MM.1S (cell line): ENCODE data around the gene CAND2.

Experiments used
- DNase-seq: peaks from one replicate; pipeline ENCODE4 v3.0.0-alpha.2; 2015
- H2AFZ ChIP-seq: fragments of 300-600 bp; sonication (generic); 2 replicates; pipeline ENCODE4 v1.6.0; 2016; ENCODE audit warnings: antibody characterized with exemption, low read length
- H3F3A ChIP-seq: fragments of 300-600 bp; sonication (generic); 2 replicates; pipeline ENCODE4 v1.6.1; 2016; ENCODE audit warnings: mild to moderate bottlenecking, antibody characterized with exemption, low read length, moderate library complexity, mixed read lengths; ENCODE audit not compliant: insufficient read depth
- H3K27ac ChIP-seq: fragments of 300-600 bp; sonication (generic); 2 replicates; pipeline ENCODE4 v1.5.1; 2016; ENCODE audit warnings: mild to moderate bottlenecking, low read length
- H3K27me3 ChIP-seq: fragments of 300-600 bp; sonication (generic); replicated peaks from 2 replicates; pipeline ENCODE4 v1.6.0; 2016; ENCODE audit warnings: low read length; ENCODE audit not compliant: insufficient read depth
- H3K36me3 ChIP-seq: fragments of 300-600 bp; sonication (generic); replicated peaks from 2 replicates; pipeline ENCODE4 v1.6.1; 2016; ENCODE audit warnings: mild to moderate bottlenecking, low read length, mixed read lengths; ENCODE audit not compliant: insufficient read depth
- H3K4me1 ChIP-seq: fragments of 300-600 bp; sonication (generic); 2 replicates; pipeline ENCODE4 v1.6.1; 2016; ENCODE audit warnings: low read length, mixed read lengths
- H3K4me2 ChIP-seq: fragments of 300-600 bp; sonication (generic); 2 replicates; pipeline ENCODE4 v1.6.0; 2016; ENCODE audit warnings: low read depth, low read length
- H3K4me3 ChIP-seq: fragments of 300-600 bp; sonication (generic); 2 replicates; pipeline ENCODE4 v1.5.1; 2016; ENCODE audit warnings: low read length, mixed read lengths
- H3K79me2 ChIP-seq: fragments of 300-600 bp; sonication (generic); 2 replicates; pipeline ENCODE4 v1.6.1; 2016; ENCODE audit warnings: mixed run types, low read length, mixed read lengths
- H3K9ac ChIP-seq: fragments of 300-600 bp; sonication (generic); 2 replicates; pipeline ENCODE4 v1.6.1; 2016; ENCODE audit warnings: low read length, mixed read lengths
- H3K9me2 ChIP-seq: fragments of 300-600 bp; sonication (generic); replicated peaks from 2 replicates; pipeline ENCODE4 v1.6.1; 2016; ENCODE audit warnings: mild to moderate bottlenecking, low read length, mixed read lengths; ENCODE audit not compliant: insufficient read depth
- H3K9me3 ChIP-seq: fragments of 300-600 bp; sonication (generic); replicated peaks from 2 replicates; pipeline ENCODE4 v1.6.1; 2016; ENCODE audit warnings: mild to moderate bottlenecking, low read length, mixed read lengths; ENCODE audit not compliant: insufficient read depth
- H4K20me1 ChIP-seq: fragments of 300-600 bp; sonication (generic); 2 replicates; pipeline ENCODE4 v1.6.1; 2016; ENCODE audit warnings: mild to moderate bottlenecking, low read length, moderate library complexity, mixed read lengths; ENCODE audit not compliant: insufficient read depth
- EZH2 ChIP-seq: fragments of 300-600 bp; sonication (generic); optimal IDR thresholded peaks from 2 replicates; pipeline ENCODE3; 2017; ENCODE audit warnings: low read depth, mild to moderate bottlenecking, antibody characterized with exemption, low read length, mixed read lengths
- EZH2phosphoT487 ChIP-seq: fragments of 300-600 bp; sonication (generic); IDR thresholded peaks from 2 replicates; pipeline ENCODE4 v1.6.1; 2018; ENCODE audit warnings: antibody characterized with exemption, low read length
- TF ChIP-seq, protein P1 (sequence below): fragments of 300-600 bp; sonication (generic); IDR thresholded peaks from 2 replicates; pipeline ENCODE4 v1.5.1; 2016; ENCODE audit warnings: antibody characterized with exemption, low read length, mixed read lengths

CAND2 gene

DNA sequence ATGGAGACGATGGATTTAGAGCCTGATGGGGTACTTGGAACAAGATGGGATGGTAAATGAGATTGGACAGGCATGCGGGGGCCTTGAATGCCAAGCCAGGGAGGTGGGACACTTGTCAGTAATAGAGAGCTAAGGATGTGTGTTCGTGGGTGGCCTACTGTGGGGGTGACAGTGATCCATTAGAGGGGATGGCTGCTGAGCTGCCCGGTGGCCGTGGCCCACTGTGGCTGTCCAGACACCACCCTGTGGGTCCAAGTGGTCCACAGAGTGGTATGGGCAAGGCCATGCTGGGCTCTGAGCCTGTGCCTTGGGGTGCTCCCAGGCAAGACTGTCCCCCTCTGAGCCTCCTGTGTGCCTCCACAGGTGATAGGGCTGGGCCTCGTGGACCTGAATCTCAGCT, 17.5 kb downstream of the CAND2 start:
- Histone ChIP-seq H2AFZ (no peak overlapping the region), H3K9ac (no peak overlapping the region), H3F3A (no peaks in the 10 kb centered on the region), H3K4me3 (no peak overlapping the region), H3K9me3 (no peaks in the 10 kb centered on the region), H3K36me3 (no peaks in the 10 kb centered on the region), H3K4me2 (no peak overlapping the region), H3K4me1 (no peaks in the 10 kb centered on the region), H3K27ac (no peak overlapping the region), H3K27me3 (no peaks in the 10 kb centered on the region), H3K9me2 (no peaks in the 10 kb centered on the region), H4K20me1 (no peaks in the 10 kb centered on the region), H3K79me2 (no peaks in the 10 kb centered on the region)
- TF ChIP-seq, protein P1, sequence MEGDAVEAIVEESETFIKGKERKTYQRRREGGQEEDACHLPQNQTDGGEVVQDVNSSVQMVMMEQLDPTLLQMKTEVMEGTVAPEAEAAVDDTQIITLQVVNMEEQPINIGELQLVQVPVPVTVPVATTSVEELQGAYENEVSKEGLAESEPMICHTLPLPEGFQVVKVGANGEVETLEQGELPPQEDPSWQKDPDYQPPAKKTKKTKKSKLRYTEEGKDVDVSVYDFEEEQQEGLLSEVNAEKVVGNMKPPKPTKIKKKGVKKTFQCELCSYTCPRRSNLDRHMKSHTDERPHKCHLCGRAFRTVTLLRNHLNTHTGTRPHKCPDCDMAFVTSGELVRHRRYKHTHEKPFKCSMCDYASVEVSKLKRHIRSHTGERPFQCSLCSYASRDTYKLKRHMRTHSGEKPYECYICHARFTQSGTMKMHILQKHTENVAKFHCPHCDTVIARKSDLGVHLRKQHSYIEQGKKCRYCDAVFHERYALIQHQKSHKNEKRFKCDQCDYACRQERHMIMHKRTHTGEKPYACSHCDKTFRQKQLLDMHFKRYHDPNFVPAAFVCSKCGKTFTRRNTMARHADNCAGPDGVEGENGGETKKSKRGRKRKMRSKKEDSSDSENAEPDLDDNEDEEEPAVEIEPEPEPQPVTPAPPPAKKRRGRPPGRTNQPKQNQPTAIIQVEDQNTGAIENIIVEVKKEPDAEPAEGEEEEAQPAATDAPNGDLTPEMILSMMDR: no peak
- no peak for TF ChIP-seq EZH2
- no peak for TF ChIP-seq EZH2phosphoT487
- DNase-seq: no peak

DNA sequence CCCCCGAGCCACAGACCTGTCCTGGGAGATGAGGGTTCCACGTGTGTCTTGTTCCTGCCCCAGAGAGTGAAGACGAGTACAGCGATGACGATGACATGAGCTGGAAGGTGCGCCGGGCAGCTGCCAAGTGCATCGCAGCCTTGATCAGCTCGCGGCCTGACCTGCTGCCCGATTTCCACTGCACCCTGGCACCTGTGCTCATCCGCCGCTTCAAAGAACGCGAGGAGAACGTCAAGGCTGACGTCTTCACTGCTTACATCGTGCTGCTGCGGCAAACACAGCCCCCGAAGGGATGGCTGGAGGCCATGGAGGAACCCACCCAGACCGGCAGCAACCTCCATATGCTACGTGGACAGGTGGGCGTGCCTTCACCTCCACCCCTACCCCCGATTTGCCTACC, 18.6 kb downstream of the CAND2 start:
- DNase-seq: no peak
- Histone ChIP-seq H3K4me3 (no peak overlapping the region), H3K27ac (no peak overlapping the region), H4K20me1 (no peaks in the 10 kb centered on the region), H3K4me1 (no peaks in the 10 kb centered on the region), H3K79me2 (no peaks in the 10 kb centered on the region), H3K9me2 (no peaks in the 10 kb centered on the region), H3K9me3 (no peaks in the 10 kb centered on the region), H3K27me3 (no peaks in the 10 kb centered on the region), H3F3A (no peaks in the 10 kb centered on the region), H2AFZ (no peak overlapping the region), H3K9ac (no peak overlapping the region), H3K4me2 (no peak overlapping the region), H3K36me3 (no peaks in the 10 kb centered on the region)
- TF ChIP-seq EZH2 (no peak), EZH2phosphoT487 (no peak)
- TF ChIP-seq, protein P1: no peak

DNA sequence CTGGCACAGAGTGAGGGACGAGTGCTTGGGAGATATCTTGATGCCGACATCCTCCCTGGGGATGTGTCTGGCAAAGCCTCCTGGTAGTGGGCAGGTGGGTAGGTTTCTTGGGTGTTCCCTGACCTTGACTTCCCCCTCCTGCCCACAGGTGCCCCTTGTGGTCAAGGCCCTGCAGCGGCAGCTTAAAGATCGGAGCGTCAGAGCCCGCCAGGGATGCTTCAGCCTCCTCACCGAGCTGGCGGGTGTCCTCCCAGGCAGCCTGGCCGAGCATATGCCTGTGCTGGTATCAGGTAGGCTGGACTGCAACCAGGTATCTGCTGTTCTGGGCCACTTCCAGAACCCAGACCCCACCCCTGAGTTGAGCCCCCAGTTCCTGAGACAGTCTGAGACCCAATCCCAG, 19.2 kb downstream of the CAND2 start:
- Histone ChIP-seq H3K4me2 (no peak overlapping the region), H3F3A (no peaks in the 10 kb centered on the region), H2AFZ (no peak overlapping the region), H3K4me3 (no peak overlapping the region), H3K79me2 (no peaks in the 10 kb centered on the region), H3K27me3 (no peaks in the 10 kb centered on the region), H3K4me1 (no peaks in the 10 kb centered on the region), H3K27ac (no peak overlapping the region), H4K20me1 (no peaks in the 10 kb centered on the region), H3K36me3 (no peaks in the 10 kb centered on the region), H3K9me2 (no peaks in the 10 kb centered on the region), H3K9ac (no peak overlapping the region), H3K9me3 (no peaks in the 10 kb centered on the region)
- DNase-seq: no peak
- TF ChIP-seq EZH2 (no peak), EZH2phosphoT487 (no peak)
- TF ChIP-seq, protein P1: no peak
